ENCODE results near the gene ZNF438. TPM values are rescaled to one million over a fixed set of nuclear protein-coding genes. Genes with fewer than 3 reads are reported as not detected.

Gene ZNF438
- total and polyA plus RNA-seq, 2 of the 4 experiments (the other 2 are of a cell fraction): 1.8 to 2.9 TPM

DNA sequence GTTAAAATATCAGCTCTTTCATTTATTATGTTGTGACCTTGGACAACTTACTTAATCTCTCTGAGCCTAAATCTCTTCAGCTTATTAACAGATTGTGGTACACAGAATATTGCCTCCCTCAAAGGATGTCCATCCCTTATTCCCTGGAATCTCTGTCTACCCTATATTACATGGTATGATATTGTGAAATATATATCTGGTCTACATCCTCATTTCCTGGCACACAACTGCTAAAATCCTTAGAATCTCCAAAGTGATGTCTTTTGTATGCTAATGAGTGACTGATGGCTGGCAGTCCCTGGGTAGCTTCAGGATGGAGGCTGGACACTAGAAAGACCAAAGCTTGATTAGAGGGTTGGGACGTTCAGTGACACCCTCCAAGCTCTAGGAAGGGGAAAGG lies 25.8 kb downstream of the ZNF438 start:
- Histone ChIP-seq H3K36me3 (ENCODE audit: control insufficient read depth, insufficient read depth, low read length) (no peaks in the 10 kb centered on the region), H3K18ac (ENCODE audit: low read depth, low read length) (peak overlapping the region; percentile 58; the same call in 1 of the 2 replicates), H3K79me1 (ENCODE audit: low read depth in 1 of 2, low read length in 2 of 2) (peaks cover 10 to 52% of the 10 kb centered on the region in 2 experiments), H4K5ac (ENCODE audit: low read depth, low read length) (no peak overlapping the region; the same call in 1 of the 2 replicates), H3K9me1 (ENCODE audit: insufficient read depth, low read length) (peaks cover 7% of the 10 kb centered on the region; the same call in 1 of the 2 replicates), H2BK15ac (ENCODE audit: low read depth, low read length) (peak overlapping the region; percentile 61; the same call in 2 of the 3 replicates), H3K56ac (ENCODE audit: extremely low read depth, insufficient read depth, low read length) (no peak overlapping the region), H2BK5ac (ENCODE audit: low read depth, low read length, poor library complexity, severe bottlenecking) (peak overlapping the region; percentile 52), H2AFZ (replicated peaks; ENCODE audit: low read length, poor library complexity) (no peak overlapping the region), H4K20me1 (ENCODE audit: insufficient read depth, low read length) (no peaks in the 10 kb centered on the region), H3K27ac (ENCODE audit: insufficient read depth, low read length) (no peak overlapping the region), H3K4ac (ENCODE audit: low read depth, low read length) (peak overlapping the region; percentile 67), H4K91ac (ENCODE audit: insufficient read depth, low read depth, low read length) (peak overlapping the region; percentile 31; the same call in 1 of the 2 replicates), H4K8ac (ENCODE audit: low read depth in 2 of 2, low read length in 2 of 2) (peak overlapping the region; percentile 6 to 31; a peak in 1 of 4 replicates), H3K4me2 (ENCODE audit: low read depth, low read length) (no peak overlapping the region), H2AK9ac (replicated peaks; ENCODE audit: low read depth, low read length, poor library complexity) (no peak overlapping the region), H3K9ac (ENCODE audit: low read depth, low read length) (no peak overlapping the region), H3K9me3 (ENCODE audit: control insufficient read depth, insufficient read depth, low read length) (no peaks in the 10 kb centered on the region), H3K14ac (replicated peaks; ENCODE audit: low read depth, low read length) (peak overlapping the region; percentile 43; the same call in 1 of the 2 replicates), H3K27me3 (ENCODE audit: control insufficient read depth, insufficient read depth, low read length) (no peaks in the 10 kb centered on the region), H2BK120ac (ENCODE audit: low read depth, low read length) (peak overlapping the region; percentile 64), H2BK20ac (ENCODE audit: low read depth, low read length) (peak overlapping the region; percentile 70), H2AK5ac (ENCODE audit: low read depth, low read length) (peak overlapping the region; percentile 37; the same call in 1 of the 2 replicates), H3K4me1 (ENCODE audit: control insufficient read depth, insufficient read depth, low read length) (peaks cover 5% of the 10 kb centered on the region; the same call in 1 of the 2 replicates), H3K23ac (ENCODE audit: low read depth, low read length) (no peak overlapping the region), H3K4me3 (ENCODE audit: insufficient read depth, low read depth, low read length) (no peak overlapping the region)
- intact Hi-C loops (cut with micrococcal nuclease): no loop called here
- DNase-seq (no peak), ATAC-seq (ENCODE audit: low read depth) (no peak)
- in situ Hi-C loops (cut with MboI; ENCODE audit: low sequenced_read_pairs): no loop called here
- BruUV-seq (replicated peaks): no TSS peak
- POLR2A ChIA-PET (ENCODE audit: unreplicated experiment): no interaction called here
- CTCF ChIA-PET: interaction anchor here (1.4 kb wide), 1 partner anchor 18 kb away, joined by 3 read pairs; no protein-coding TSS in a partner anchor
- TF ChIP-seq, protein P1, sequence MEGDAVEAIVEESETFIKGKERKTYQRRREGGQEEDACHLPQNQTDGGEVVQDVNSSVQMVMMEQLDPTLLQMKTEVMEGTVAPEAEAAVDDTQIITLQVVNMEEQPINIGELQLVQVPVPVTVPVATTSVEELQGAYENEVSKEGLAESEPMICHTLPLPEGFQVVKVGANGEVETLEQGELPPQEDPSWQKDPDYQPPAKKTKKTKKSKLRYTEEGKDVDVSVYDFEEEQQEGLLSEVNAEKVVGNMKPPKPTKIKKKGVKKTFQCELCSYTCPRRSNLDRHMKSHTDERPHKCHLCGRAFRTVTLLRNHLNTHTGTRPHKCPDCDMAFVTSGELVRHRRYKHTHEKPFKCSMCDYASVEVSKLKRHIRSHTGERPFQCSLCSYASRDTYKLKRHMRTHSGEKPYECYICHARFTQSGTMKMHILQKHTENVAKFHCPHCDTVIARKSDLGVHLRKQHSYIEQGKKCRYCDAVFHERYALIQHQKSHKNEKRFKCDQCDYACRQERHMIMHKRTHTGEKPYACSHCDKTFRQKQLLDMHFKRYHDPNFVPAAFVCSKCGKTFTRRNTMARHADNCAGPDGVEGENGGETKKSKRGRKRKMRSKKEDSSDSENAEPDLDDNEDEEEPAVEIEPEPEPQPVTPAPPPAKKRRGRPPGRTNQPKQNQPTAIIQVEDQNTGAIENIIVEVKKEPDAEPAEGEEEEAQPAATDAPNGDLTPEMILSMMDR (conservative IDR thresholded peaks at IDR 0.05; ENCODE audit: low read depth, low read length): no peak
- TF ChIP-seq RFX5 (IDR thresholded peaks at IDR 0.05; ENCODE audit: low read depth, low read length): no peak
- TF ChIP-seq SMC3 (IDR thresholded peaks at IDR 0.05; ENCODE audit: low read depth, low read length): no peak
- TF ChIP-seq CHD1 (IDR thresholded peaks at IDR 0.05; ENCODE audit: low read depth, low read length): no peak
- TF ChIP-seq CEBPB (IDR thresholded peaks at IDR 0.05; ENCODE audit: low read depth, low read length): peak; percentile 37; the same call in 1 of the 2 replicates
- TF ChIP-seq POLR2A (IDR thresholded peaks at IDR 0.05; ENCODE audit: low read depth, low read length): no peak
- dilution Hi-C loops (cut with HindIII; ENCODE audit: low sequenced_read_pairs, unreplicated experiment): no loop called here
- WGBS, 2 experiments (ENCODE audit: extremely low coverage in 2 of 2, insufficient read length in 1 of 2): no CpG with 5 or more reads among the region's 1 CpG
